HG03457 (cell line): ENCODE measurements around the gene ZNF107.

Experiments
- ATAC-seq: cut with Tn5 transposase; IDR thresholded peaks from one replicate; pipeline ENCODE4 v1.9.1; 2021; ENCODE audit warnings: moderate number of reproducible peaks; ENCODE audit not compliant: unreplicated experiment

The ZNF107 gene

DNA sequence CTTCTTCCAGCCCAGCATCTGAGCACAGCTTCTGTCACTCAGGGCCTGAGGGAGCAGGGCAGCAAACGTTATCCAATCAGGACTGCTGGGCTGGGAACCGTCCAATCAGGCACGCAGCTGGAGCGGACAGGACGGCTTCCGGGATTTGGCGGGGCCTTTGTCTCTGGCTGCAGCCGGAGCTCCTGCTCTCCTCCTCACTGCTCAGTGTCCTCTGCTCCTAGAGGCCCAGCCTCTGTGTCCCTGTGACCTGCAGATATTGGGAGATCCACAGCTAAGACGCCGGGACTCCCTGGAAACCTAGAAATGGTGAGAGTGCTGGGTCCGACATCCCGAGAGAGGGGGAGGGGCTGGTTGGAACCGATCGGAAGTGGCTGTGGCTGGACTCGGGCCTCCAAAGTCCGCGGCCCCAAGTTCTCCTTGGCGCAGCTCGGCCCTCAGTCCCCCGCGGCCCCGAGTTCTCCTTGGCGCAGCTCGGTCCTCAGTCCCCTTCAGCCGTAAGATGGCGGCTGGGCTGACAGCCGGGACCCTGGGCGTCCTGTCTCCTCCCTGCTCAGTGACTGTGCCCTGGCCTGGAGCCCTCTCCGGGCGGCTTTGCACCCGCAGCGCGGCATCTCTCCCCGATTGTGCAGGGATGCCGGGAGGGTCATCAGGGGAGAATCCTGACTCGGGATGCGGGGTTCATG is at the start of gene ZNF107:
Gene ZNF107 (plus strand): TSS at position 154 of the 683 bp plus-strand sequence. CDS start 150 bp downstream, at position 304.
- peak; percentile 98 for ATAC-seq

DNA sequence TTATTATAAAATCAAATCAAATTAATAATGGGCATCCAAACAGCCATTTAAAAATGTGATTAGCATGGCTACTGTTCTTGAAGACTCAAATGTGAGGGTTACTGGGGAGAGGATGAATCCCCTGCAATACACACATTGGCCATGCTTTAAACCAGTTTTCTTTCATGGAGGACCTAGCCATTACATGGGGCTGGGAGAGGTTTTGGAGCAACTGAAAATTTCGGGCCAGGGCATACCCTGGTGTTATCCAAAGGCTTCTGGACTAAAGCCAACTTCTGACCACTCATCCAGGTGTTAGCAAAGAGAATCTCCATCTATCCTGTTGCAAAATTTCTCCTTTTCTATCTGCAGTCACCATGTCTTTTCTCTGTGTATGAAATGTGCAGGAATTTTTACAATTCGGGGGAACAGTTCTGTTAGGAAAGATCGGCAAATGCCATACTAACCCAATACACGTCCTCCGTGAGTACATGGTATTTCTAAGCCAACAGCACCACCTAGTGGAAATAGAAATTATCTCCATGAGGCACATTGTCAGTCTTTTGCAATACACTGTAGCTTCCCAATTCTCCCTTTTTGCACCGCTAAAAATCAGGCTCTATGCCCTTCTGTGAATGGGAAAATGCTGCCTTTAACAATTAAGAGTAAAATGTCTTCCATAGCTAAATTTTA is 47.0 kb upstream of the ZNF107 start:
- no peak for ATAC-seq

DNA sequence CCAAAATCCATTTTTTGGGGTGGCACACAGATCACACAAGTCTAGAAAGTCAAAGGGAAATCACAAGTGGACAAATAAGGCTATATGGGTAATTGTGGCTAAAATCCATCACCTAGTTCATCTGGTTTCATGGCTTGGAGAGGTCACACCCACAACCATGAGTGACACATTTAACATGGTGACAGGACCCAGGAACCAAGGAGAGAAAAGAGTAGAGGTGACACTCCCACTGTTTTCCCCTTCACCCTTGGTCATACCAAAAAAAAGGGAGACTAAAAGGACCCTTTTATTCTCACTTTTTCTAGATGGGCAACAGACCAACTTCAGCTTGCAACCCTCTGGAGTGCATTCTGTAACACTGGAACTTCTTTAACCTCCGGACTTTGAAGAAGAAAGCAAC is 46.2 kb upstream of the ZNF107 start:
- no peak for ATAC-seq

DNA sequence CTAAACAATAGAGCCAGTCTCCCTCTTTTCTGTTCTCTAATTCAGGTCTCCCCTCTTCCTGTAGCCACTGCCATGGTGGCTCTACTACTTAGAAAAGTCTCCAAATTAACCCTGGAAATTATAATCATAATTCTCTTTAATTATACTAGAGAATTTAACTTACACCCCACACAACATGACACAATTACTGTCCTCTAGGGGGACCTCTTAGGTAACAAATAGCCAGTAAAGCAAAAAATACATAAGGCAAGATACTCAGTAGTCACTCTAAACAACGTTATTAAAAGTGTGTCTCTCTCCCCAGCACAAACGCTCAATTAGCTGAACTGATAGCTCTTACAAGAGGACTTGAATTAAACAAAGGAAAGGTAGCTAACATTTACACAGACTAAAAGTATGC is 44.3 kb upstream of the ZNF107 start:
- ATAC-seq, result no peak

DNA sequence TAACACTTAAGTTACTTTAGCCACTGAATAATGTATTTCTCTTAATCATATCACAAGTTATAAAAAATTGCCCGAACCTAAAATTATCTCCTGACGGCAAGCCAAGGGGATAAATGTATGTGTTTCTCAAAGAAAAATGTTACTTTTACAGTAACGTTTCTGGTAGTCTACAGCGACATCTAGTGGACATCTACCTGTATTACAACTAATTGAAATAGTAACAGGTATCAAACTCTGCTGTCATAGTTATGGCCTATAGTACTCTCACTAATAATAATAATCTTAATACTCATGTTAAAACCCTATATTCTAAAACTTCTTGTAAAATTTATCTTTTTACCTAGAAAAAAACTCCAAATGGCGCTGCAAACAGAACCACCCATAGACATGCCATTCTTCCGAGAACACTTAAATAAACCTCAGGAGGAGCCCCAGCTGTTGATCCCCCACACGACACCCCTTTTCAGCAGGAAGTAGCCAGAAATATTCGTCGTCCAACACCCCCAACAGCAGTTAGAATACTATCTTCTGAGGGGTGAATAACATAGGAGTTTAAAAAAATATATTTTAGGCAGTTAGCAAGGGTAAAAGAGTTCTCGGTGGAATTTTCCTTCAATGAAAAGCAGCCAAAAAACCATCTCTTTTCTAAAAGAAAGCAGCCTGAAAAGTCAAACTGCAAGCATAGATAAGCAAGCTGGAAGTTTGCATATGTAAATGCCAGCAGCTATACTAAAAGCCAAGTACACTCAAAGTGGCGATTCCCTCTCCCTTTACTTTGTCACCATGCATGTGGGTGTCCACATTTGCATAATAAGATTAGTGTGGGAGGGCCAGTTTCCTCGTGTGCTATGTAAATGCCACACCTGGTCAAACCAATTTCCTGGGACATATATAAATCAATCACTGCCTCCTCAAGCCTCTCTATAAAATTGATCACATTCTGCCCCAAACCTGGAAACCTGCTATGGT is 40.5 kb upstream of the ZNF107 start:
- no peak for ATAC-seq

DNA sequence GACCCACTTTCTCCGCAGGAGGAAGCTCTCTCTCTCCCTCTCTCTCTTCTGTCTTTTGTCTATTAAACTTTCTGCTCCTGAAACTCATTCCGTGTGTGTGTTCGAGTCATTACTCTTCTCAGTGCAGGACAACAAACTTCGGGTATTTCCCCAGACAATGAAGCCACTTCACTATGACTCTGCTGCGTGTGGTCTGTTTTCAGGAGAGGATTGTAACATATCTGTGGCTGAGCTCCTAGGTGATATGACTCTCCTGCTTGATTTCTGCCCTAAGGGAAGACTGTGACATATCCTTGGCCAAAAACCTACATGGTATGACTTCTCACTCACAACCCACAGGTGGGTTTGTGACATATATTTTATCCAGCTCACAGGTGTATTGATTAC is 39.9 kb upstream of the ZNF107 start:
- ATAC-seq, result no peak

DNA sequence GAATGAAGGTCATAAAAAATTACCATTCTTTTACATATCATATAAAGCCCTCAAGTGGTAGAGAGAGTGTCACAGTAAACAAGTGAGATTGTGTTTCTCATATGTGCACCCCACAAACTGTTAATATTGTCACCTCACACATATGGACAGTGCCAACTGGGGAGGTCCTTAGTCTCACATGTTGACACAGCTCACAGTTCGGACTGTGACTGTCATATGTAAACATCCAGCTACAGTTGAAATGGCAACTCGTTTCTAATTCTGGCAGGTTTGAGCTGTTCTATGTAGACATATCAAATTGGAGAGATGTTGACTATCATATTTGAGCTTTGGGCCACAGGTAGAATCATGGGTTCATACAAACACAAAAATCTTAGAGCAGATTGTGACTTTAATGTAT is 39.4 kb upstream of the ZNF107 start:
- no peak for ATAC-seq

DNA sequence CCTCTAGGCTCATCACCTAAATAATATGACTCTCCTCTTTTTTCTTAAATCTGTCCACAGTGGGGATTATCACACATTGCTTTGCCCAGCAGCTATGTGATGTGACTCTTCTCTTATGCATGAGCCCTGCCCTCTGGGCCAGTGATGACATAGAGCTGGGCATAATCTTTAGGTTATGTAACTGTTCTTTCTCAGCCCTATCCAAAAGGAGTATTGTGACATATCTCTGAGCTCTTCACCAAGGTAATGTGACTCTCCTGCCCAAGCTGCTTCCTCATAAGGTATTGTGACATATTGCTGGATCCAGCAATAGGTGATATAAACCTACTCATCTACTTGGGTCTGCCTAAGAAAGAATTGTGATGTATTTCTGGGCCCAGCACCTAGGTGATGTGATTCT is 37.7 kb upstream of the ZNF107 start:
- ATAC-seq, result no peak

DNA sequence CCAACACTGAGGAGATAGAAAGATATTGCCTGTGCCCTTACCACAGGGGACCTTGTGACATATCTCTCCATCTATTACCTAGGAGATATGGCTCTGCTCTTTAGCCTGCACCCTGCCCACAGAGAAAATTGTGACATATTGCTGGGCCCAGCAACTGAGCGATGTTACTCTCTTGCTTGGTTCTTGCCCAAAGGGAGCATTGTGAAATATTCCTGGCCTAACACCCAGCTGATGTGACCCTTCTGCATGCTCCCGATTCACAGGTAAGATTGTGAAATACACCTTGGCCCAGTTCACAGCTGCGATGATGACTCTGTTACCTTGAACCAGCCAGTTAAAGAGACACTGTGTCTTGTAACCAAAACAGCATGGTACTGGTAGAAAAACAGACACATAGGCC is 37.2 kb upstream of the ZNF107 start:
- no peak for ATAC-seq

DNA sequence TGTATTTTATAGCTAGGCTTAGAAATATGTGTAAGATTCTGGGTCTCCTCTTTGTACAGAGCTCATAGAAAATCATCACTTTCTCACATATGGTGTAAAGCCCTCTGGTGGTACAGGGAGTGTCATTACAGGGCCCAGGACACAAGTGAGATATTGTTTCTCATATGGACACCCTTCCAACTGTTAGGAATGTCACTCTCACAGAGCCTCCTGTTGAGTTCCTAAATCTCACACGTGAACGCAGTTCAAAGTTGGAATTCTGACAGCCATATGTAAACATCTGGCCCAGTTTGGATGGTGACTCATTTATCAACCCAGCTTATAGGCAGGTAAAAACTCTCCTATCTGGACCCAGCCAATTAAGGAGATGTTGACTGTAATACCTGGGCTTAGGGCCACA is 35.4 kb upstream of the ZNF107 start:
- no peak for ATAC-seq

DNA sequence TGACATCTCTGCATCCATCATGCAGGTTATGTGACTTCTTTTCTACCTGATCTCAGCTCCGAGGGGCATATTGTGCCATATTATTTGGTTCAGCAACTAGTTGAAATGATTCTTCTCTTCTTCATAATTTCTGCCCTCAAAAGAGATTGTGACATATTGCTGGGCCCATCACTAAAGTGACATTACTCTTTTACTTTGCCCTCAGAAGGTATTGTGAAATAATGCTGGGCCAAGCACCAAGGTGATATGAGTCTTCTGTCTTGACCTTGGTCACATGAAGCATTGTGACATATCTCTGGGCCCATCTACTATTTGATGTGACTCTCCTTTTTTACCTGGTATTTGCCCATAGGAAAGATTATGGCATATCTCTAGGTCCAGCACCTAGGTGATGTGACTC is 33.9 kb upstream of the ZNF107 start:
- no peak for ATAC-seq

DNA sequence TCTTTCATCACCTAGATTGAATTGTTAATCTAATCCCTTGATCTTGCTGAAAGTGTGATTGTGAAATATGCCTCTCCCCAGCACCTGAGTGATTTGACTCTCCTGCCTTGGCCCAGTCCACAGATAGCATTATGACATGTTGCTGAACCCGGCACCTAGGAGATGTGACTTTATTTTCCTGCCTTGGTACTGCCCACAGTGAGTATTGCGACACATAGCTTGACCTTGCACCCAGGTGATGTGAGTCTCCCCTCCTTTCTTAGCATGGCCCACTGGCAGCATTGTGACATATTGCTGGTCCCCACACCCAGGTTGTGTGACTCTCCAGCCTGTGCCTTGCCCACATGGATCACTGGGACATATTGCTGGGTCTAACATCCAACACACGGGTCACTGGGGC is 32.5 kb upstream of the ZNF107 start:
- ATAC-seq, result no peak

DNA sequence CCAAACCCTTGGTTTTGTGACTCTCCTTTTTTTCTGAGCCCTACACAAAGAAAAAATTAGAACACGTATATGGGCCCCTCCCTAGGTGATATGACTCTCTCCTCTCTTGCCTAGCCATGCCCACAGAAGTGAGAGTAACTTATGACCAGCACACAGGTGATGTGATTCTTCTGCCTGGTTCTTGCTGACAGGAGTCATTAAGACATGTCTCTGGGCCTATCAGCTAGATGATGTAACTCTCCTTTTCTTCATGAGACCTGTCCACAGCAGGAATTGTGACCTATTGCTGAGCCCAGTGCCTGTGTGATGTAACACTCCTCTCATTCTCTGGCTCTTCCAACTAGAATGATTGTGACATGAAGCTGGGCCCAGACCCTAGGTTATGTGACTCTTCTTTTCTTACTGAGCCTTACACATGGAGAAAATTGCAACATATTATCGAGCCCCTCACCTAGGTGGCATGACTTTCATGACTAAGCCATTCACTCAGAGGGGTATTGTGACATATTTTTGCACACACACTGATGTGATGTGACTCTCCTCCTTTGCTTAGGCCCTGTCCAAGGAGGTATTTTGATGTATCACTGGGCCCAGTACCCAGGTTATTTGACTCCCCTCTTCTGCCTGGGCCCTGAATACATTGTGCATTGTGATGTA is 31.4 kb upstream of the ZNF107 start:
- ATAC-seq, result no peak

DNA sequence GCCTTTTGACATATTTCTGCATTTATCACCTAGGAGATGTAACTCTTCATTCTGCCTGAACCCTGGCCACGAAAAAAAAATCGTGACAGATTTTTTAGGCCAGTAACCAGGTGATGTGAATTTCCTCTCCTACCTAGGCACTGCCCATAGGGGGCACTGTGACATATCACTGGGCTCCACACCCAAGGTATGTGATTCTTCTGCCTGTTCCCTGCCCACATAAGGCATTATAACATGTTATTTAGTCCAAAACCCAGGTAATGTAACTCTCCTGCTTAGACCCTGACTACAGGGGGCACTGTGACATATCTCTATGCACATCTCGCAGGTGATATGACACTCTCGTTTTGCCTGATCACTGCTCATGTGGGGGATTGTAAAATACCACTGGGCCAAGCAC is 29.5 kb upstream of the ZNF107 start:
- no peak for ATAC-seq

DNA sequence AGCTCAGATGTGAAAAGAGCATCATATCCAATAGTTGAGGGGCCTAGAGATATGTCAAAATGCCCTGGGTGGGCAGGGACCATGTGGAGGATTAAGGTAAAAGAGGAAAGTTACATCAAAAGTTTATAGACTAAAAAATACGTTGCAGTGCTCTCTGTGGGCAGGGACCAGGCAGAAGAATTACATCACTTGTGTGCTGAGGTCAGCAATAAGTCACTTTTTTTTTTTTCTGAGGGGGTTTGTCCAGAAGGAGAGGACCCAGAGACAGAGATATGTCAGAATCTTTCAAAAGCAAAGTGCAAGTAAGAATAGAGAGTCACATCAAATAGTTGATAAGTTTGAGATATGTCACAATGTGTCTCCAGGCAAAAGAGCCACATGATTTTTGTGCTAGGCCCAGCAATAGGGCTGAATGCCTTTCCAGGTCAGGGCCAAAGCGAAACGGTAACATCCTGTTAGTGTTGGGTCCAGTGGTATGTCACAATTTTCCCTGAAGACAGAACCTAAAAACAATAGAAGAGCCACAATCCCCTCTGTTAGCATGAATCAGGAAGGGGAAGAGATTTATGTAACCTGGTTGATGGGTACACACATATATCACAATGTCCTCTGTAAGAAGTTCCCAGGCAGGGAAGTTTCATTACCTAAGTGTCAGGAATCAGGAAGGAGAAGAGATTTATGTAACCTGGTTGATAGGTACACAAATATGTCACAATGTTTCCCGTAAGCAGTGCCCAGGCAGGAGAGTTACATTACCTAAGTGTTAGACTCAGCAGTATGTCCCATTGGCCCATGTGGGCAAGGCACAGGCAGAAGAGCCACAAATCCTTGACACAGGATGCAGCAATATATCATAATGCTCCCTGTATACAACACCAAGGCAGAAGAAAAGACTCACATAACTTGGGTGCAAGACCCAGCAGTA is 28.1 kb upstream of the ZNF107 start:
- no peak for ATAC-seq

DNA sequence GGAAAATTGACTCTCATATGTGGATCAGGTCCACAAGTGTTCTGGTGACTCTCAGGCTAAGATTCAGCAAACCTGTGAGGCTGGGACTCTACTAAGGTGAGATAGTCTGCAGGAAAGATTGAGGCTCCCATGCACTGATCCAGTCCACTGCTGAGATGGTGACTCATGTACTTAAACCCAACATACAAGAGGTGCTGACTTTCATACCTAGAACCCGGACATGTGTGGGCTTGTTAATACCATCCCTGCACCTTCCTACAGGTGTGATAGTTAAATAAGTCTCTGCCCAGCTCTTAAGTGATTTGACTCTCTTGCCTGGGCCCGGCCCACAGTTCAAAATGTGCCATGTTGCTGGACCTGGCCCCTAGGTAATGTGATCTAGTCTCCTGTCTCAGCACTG is 27.1 kb upstream of the ZNF107 start:
- ATAC-seq, result no peak

DNA sequence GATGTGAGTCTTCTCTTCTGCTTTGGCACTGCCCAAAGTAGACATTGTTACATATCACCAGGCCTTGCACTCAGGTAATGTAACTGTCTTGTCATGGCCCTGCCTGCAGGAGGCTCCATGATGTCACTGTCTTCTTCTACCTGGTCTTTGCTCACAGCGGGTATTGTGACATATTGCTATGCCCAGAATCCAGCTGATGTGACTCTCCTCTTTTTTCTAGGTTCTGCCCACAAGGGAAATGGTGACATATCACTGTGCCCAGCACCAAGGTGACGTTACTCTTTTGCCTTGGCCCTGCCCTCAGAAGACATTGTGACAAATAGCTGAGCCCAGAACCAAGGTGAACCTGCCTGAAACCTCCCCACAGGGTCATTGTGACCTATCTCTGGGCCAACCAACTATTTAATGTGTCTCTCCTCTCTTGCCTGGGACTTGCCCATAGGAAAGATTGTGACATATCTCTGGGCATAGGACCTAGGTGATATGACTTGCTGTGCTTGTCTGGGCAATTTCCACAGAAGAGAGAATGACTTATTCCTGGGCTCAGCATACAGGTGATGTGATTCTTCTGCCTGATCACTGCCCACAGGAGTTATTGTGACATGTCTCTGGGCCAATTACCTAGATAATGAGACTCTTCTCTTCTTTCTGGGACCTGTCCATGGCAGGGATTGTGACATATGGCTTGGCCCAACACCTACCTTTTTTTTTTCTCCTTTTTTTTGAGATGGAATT is 26.5 kb upstream of the ZNF107 start:
- no peak for ATAC-seq

DNA sequence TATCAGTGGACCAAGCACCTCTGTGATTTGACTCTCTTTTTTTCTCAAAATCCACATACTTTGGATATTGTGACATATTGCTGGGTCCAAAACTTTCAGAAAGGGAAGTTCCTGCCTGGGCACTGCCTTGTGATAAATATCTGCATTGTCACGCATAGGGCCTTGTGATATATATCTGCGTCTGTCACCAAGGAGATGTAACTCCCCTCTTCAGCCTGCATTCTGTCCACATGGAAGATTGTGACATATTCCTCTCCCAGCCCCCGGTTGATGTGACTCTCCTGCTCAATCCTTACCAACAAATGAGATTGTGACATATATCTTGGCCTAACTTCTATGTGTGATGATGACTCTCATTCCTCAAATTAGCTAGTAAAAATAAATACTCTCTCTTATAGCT is 25.4 kb upstream of the ZNF107 start:
- no peak for ATAC-seq

DNA sequence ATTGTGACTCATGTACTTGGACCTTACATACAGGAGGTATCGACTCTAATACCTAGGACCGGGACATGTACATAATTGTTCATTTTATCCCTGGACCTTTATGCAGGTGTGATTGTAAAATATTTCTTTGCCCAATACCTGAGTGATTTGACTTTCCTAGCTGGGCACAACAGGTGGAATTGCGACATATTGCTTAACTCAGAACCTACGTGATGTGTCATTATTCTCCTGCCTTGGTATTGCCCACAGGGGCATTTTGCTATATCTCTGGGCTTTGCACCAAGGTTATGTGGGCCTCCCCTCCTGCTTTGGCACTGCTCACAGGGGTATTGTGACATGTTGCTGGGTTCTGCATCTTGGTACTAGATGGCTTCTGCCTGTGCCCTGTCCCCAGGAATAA is 23.9 kb upstream of the ZNF107 start:
- ATAC-seq, result no peak
